H9 (cell line): Measurements from ENCODE around the gene IQCF6. TPM values are rescaled to one million over a fixed set of nuclear protein-coding genes. Genes with fewer than 3 reads are reported as not detected.

Experiments used
- DNase-seq: peaks from one replicate; pipeline ENCODE4 v3.0.0-alpha.2; 2017
- H2AFZ ChIP-seq: one replicate; pipeline ENCODE4 v1.6.1; 2013; ENCODE audit warnings: mild to moderate bottlenecking, low read length, control low read depth, moderate library complexity
- H2AK5ac ChIP-seq: 2 replicates; pipeline ENCODE4 v1.6.1; 2013; ENCODE audit warnings: low read length, control low read depth, mixed read lengths; ENCODE audit not compliant: insufficient read length
- H2BK120ac ChIP-seq: one replicate; pipeline ENCODE4 v1.6.1; 2013; ENCODE audit warnings: low read depth, mild to moderate bottlenecking, low read length, control low read depth, inconsistent platforms; ENCODE audit not compliant: poor library complexity, severe bottlenecking
- H2BK12ac ChIP-seq: 2 replicates; pipeline ENCODE4 v1.6.1; 2013; ENCODE audit warnings: low read length, control low read depth, mixed read lengths, low read depth; ENCODE audit not compliant: insufficient read length
- H2BK15ac ChIP-seq: 2 replicates; pipeline ENCODE4 v1.6.1; 2013; ENCODE audit warnings: low read depth, low read length, control low read depth
- H2BK20ac ChIP-seq: one replicate; pipeline ENCODE4 v1.6.1; 2013; ENCODE audit warnings: low read depth, mild to moderate bottlenecking, low read length, control low read depth, inconsistent platforms; ENCODE audit not compliant: poor library complexity, severe bottlenecking
- H2BK5ac ChIP-seq: 2 replicates; pipeline ENCODE4 v1.6.1; 2013; ENCODE audit warnings: low read length, control low read depth, mixed read lengths; ENCODE audit not compliant: insufficient read length
- H3K14ac ChIP-seq: 2 replicates; pipeline ENCODE4 v1.6.1; 2013; ENCODE audit warnings: low read length, control low read depth; ENCODE audit not compliant: insufficient read depth
- H3K18ac ChIP-seq: 2 replicates; pipeline ENCODE4 v1.6.1; 2013; ENCODE audit warnings: low read depth, mild to moderate bottlenecking, mixed read lengths, low read length, control low read depth; ENCODE audit not compliant: insufficient read length
- H3K23ac ChIP-seq: 2 replicates; pipeline ENCODE4 v1.6.1; 2013; ENCODE audit warnings: low read length, control low read depth, mixed read lengths, low read depth; ENCODE audit not compliant: insufficient read length
- H3K23me2 ChIP-seq: 2 replicates; pipeline ENCODE4 v1.6.1; 2013; ENCODE audit warnings: low read depth, mild to moderate bottlenecking, mixed read lengths, low read length, control low read depth; ENCODE audit not compliant: insufficient read length, poor library complexity, severe bottlenecking
- H3K27ac ChIP-seq: 2 replicates; pipeline ENCODE4 v1.5.1; 2013; ENCODE audit warnings: low read length, control low read depth, mixed read lengths, low read depth; ENCODE audit not compliant: insufficient read length
- H3K27me3 ChIP-seq: 2 replicates; pipeline ENCODE4 v1.6.1; 2013; ENCODE audit warnings: low read length, control low read depth, inconsistent platforms; ENCODE audit not compliant: insufficient read depth
- H3K4ac ChIP-seq: 2 replicates; pipeline ENCODE4 v1.6.1; 2013; ENCODE audit warnings: low read depth, mild to moderate bottlenecking, control low read depth, inconsistent platforms, low read length, moderate library complexity
- H3K4me1 ChIP-seq: 2 replicates; pipeline ENCODE4 v1.6.1; 2013; ENCODE audit warnings: low read length, control low read depth, inconsistent platforms; ENCODE audit not compliant: insufficient read depth
- H3K4me2 ChIP-seq: 2 replicates; pipeline ENCODE4 v1.6.1; 2013; ENCODE audit warnings: low read length, control low read depth, mixed read lengths; ENCODE audit not compliant: insufficient read length, insufficient read depth
- H3K56ac ChIP-seq: 2 replicates; pipeline ENCODE4 v1.6.1; 2013; ENCODE audit warnings: low read depth, mild to moderate bottlenecking, mixed read lengths, low read length, control low read depth; ENCODE audit not compliant: insufficient read length
- H3K79me1 ChIP-seq: 2 replicates; pipeline ENCODE4 v1.6.1; 2013; ENCODE audit warnings: low read depth, mild to moderate bottlenecking, moderate library complexity, low read length, control low read depth, inconsistent platforms; ENCODE audit not compliant: insufficient read depth, poor library complexity, severe bottlenecking
- H3K79me2 ChIP-seq: 2 replicates; pipeline ENCODE4 v1.6.1; 2013; ENCODE audit warnings: low read length, control low read depth, inconsistent platforms; ENCODE audit not compliant: insufficient read depth
- H3K9ac ChIP-seq: 2 replicates; pipeline ENCODE4 v1.6.1; 2013; ENCODE audit warnings: low read length, control low read depth, mixed read lengths; ENCODE audit not compliant: insufficient read length; ENCODE audit errors: extremely low read depth
- H3K9me3 ChIP-seq: one replicate; pipeline ENCODE4 v1.6.1; 2013; ENCODE audit warnings: low read depth, low read length, inconsistent platforms; ENCODE audit not compliant: control insufficient read depth
- H3T11ph ChIP-seq: one replicate; pipeline ENCODE4 v1.6.1; 2013; ENCODE audit warnings: mild to moderate bottlenecking, low read length, control low read depth, inconsistent platforms
- H4K20me1 ChIP-seq: one replicate; pipeline ENCODE4 v1.6.1; 2013; ENCODE audit not compliant: control insufficient read depth, insufficient read length, insufficient read depth
- H4K5ac ChIP-seq: 2 replicates; pipeline ENCODE4 v1.6.1; 2013; ENCODE audit warnings: low read depth, mild to moderate bottlenecking, mixed read lengths, low read length, control low read depth; ENCODE audit not compliant: insufficient read length
- H4K8ac ChIP-seq: replicated peaks from 2 replicates; pipeline ENCODE4 v1.6.1; 2013; ENCODE audit warnings: low read length, control low read depth, mixed read lengths, low read depth; ENCODE audit not compliant: insufficient read length
- H4K91ac ChIP-seq: 2 replicates; pipeline ENCODE4 v1.6.1; 2013; ENCODE audit warnings: low read depth, mild to moderate bottlenecking, moderate library complexity, mixed read lengths, low read length, control low read depth; ENCODE audit not compliant: insufficient read length
- H3K27ac Mint-ChIP-seq, 3 experiments: 2 replicates in 2 of 3; 3 replicates in 1 of 3; pipeline ENCODE4 v1.8.0; 2020 to 2021; ENCODE audit warnings: mixed read lengths in 3 of 3, mild to moderate bottlenecking in 1 of 3, moderate library complexity in 1 of 3
- H3K27me3 Mint-ChIP-seq: 2 replicates; pipeline ENCODE4 v1.8.0; 2021; ENCODE audit warnings: low read depth, mild to moderate bottlenecking, moderate library complexity, mixed read lengths
- H3K36me3 Mint-ChIP-seq, 3 experiments: 2 replicates in 2 of 3; 3 replicates in 1 of 3; pipeline ENCODE4 v1.8.0; 2020 to 2021; ENCODE audit warnings: low read depth in 3 of 3, mixed read lengths in 3 of 3; ENCODE audit not compliant: insufficient read depth in 1 of 3
- H3K4me1 Mint-ChIP-seq, 2 experiments: 2 replicates each; pipeline ENCODE4 v1.8.0; 2020; ENCODE audit warnings: mixed read lengths in 2 of 2
- H3K4me3 Mint-ChIP-seq, 2 experiments: 2 replicates in 1 of 2; 3 replicates in 1 of 2; pipeline ENCODE4 v1.8.0; 2020 to 2021; ENCODE audit warnings: mild to moderate bottlenecking in 2 of 2, mixed read lengths in 2 of 2, moderate library complexity in 1 of 2
- H3K9me3 Mint-ChIP-seq, 2 experiments: 2 replicates in 1 of 2; 3 replicates in 1 of 2; pipeline ENCODE4 v1.8.0; 2020; ENCODE audit warnings: mild to moderate bottlenecking in 2 of 2, mixed read lengths in 2 of 2, moderate library complexity in 1 of 2
- WGBS: extraction: QIAGEN DNeasy Blood & Tissue Kit; methylation state at CpG from one replicate; pipeline ENCODE4 v1.1.7; 2013; ENCODE audit warnings: missing lambda C conversion rate, low lambda C conversion rate, mixed read lengths; ENCODE audit not compliant: insufficient read length; ENCODE audit errors: extremely low coverage; 5-methylcytosine and 5-hydroxymethylcytosine counted together
- total RNA-seq: library from RNA; stranded (reverse); gene quantifications from 2 replicates; pipeline ENCODE4 v1.2.1, GENCODE V29; 2021
- TF ChIP-seq, protein P1 (sequence below): fragments of 200-600 bp; sonication (generic); conservative IDR thresholded peaks from 3 replicates; pipeline ENCODE4 v1.8.0; 2021; ENCODE audit warnings: antibody characterized with exemption, mild to moderate bottlenecking

Gene IQCF6
- total RNA-seq, 1 experiment from 2014 or later: not detected

DNA sequence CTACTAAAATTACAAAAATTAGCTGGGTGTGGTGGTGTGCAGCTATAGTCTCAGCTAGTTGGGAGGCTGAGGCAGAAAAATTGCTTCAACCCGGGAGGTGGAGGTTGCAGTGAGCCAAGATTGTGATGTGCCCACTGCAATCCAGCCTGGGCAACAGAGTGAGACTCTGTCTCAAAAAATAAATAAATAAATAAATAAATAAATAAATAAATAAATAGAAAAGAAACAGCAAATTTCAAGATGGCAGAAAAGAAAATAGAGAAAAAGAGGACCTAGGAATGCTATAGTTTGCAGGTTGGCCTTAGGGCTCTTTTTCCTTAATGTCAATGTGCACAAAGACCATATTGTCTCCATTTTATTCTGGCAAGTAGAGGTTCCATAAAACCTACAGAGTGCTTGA, 28.2 kb downstream of the IQCF6 start:
- Mint-ChIP-seq H3K4me3 (no peak overlapping the region), H3K36me3 (peaks cover 0 to 12% (median 9%) of the 10 kb centered on the region in 3 experiments; a peak in 5 of 7 replicates), H3K27ac (no peak overlapping the region), H3K9me3 (peaks cover 26 to 31% of the 10 kb centered on the region in 2 experiments), H3K27me3 (no peaks in the 10 kb centered on the region), H3K4me1 (peaks cover 25 to 31% of the 10 kb centered on the region in 2 experiments)
- no peak overlapping the region for H3K23ac ChIP-seq
- no peak overlapping the region for H3K56ac ChIP-seq
- no peak overlapping the region for H3K9ac ChIP-seq
- DNase-seq: no peak
- no peak overlapping the region for H4K91ac ChIP-seq
- no peak overlapping the region for H4K8ac ChIP-seq
- no peaks in the 10 kb centered on the region for H3K23me2 ChIP-seq
- no CpG with 5 or more reads among the region's 1 CpG for WGBS
- no peak overlapping the region for H3K18ac ChIP-seq
- no peak overlapping the region for H2BK15ac ChIP-seq
- H2AFZ ChIP-seq: no peak overlapping the region
- H3K79me1 ChIP-seq: no peaks in the 10 kb centered on the region
- H4K5ac ChIP-seq: no peak overlapping the region
- no peak overlapping the region for H3K4me2 ChIP-seq
- no peak overlapping the region for H2BK5ac ChIP-seq
- H2BK120ac ChIP-seq: no peak overlapping the region
- no peak overlapping the region for H3T11ph ChIP-seq
- no peaks in the 10 kb centered on the region for H4K20me1 ChIP-seq
- H3K27me3 ChIP-seq: no peaks in the 10 kb centered on the region
- no peaks in the 10 kb centered on the region for H3K9me3 ChIP-seq
- H2BK12ac ChIP-seq: no peak overlapping the region
- no peak overlapping the region for H3K27ac ChIP-seq
- no peaks in the 10 kb centered on the region for H3K79me2 ChIP-seq
- no peak overlapping the region for H2AK5ac ChIP-seq
- no peaks in the 10 kb centered on the region for H3K4me1 ChIP-seq
- H3K14ac ChIP-seq: no peak overlapping the region
- H2BK20ac ChIP-seq: no peak overlapping the region
- TF ChIP-seq, protein P1, sequence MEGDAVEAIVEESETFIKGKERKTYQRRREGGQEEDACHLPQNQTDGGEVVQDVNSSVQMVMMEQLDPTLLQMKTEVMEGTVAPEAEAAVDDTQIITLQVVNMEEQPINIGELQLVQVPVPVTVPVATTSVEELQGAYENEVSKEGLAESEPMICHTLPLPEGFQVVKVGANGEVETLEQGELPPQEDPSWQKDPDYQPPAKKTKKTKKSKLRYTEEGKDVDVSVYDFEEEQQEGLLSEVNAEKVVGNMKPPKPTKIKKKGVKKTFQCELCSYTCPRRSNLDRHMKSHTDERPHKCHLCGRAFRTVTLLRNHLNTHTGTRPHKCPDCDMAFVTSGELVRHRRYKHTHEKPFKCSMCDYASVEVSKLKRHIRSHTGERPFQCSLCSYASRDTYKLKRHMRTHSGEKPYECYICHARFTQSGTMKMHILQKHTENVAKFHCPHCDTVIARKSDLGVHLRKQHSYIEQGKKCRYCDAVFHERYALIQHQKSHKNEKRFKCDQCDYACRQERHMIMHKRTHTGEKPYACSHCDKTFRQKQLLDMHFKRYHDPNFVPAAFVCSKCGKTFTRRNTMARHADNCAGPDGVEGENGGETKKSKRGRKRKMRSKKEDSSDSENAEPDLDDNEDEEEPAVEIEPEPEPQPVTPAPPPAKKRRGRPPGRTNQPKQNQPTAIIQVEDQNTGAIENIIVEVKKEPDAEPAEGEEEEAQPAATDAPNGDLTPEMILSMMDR: no peak
- H3K4ac ChIP-seq: no peak overlapping the region
